NCI-H345 (cell line): ENCODE results near the gene PCDH1.
"Not testable (repeated sequence)": the region's sequence is repeated elsewhere in the genome, so short reads cannot be mapped to it uniquely, and the experiment has no call there.

Experiments used
- DNase-seq: peaks from one replicate; lab custom pipeline; 2025; lab: John Stamatoyannopoulos, UW

PCDH1 gene

GRCh38 chr5:141878186-141878710 is at the start of gene PCDH1:
PCDH1 (minus strand) TSS chr5:141878410; CDS start chr5:141878262, 148 bp downstream.
- DNase-seq, result peak; percentile 61

GRCh38 chr5:141926434-141926833 is 48.2 kb upstream of the PCDH1 start:
- DNase-seq, result no peak

- peak; percentile 65 for DNase-seq
These were observed 45.5 kb upstream of the PCDH1 start, which contains the start of gene DELE1 for GRCh38 chr5:141923448-141924313. DELE1 (plus strand) TSS chr5:141923871; CDS start chr5:141923942, 71 bp downstream.

- not testable (repeated sequence) for DNase-seq
These were observed 44.7 kb upstream of the PCDH1 start for GRCh38 chr5:141922827-141923447.

GRCh38 chr5:141920771-141921170 is 42.6 kb upstream of the PCDH1 start:
- no peak for DNase-seq

- DNase-seq, result no peak
These were observed 41.3 kb upstream of the PCDH1 start for GRCh38 chr5:141919218-141920119.

GRCh38 chr5:141917760-141918159 is 39.5 kb upstream of the PCDH1 start:
- no peak for DNase-seq

GRCh38 chr5:141916522-141916921 is 38.3 kb upstream of the PCDH1 start:
- no peak for DNase-seq

- DNase-seq, result no peak
These were observed 37.7 kb upstream of the PCDH1 start for GRCh38 chr5:141915881-141916336.

GRCh38 chr5:141914797-141915196 is 36.6 kb upstream of the PCDH1 start:
- no peak for DNase-seq

- no peak for DNase-seq
These were observed 36.1 kb upstream of the PCDH1 start for GRCh38 chr5:141914199-141914743.

GRCh38 chr5:141913560-141914198 is 35.5 kb upstream of the PCDH1 start:
- DNase-seq, result no peak

GRCh38 chr5:141910271-141910673 is 32.1 kb upstream of the PCDH1 start:
- no peak for DNase-seq

- no peak for DNase-seq
These were observed 31.0 kb upstream of the PCDH1 start for GRCh38 chr5:141909212-141909611.

GRCh38 chr5:141908796-141909195 is 30.6 kb upstream of the PCDH1 start:
- no peak for DNase-seq

- DNase-seq, result no peak
These were observed 28.8 kb upstream of the PCDH1 start for GRCh38 chr5:141906972-141907371.

GRCh38 chr5:141906517-141906916 is 28.3 kb upstream of the PCDH1 start:
- DNase-seq, result no peak

GRCh38 chr5:141904551-141904950 is 26.3 kb upstream of the PCDH1 start:
- no peak for DNase-seq

- DNase-seq, result no peak
These were observed 25.1 kb upstream of the PCDH1 start for GRCh38 chr5:141903261-141903660.

GRCh38 chr5:141902015-141902814 is 24.0 kb upstream of the PCDH1 start:
- DNase-seq, result no peak
